Vagina (tissue), 2 donors: ENCODE data around the gene SRCIN1.

Experiments
- CTCF ChIP-seq, 3 experiments: fragments of 450-650 bp in 2 of 3; fragments of 200-600 bp in 1 of 3; sonication (generic) in 1 of 3; IDR thresholded peaks; one replicate each; pipeline ENCODE4 v1.5.1; 2017 to 2019; ENCODE audit warnings: antibody characterized with exemption in 3 of 3, mild to moderate bottlenecking in 2 of 3, moderate library complexity in 2 of 3
- POLR2A ChIP-seq, 2 donors: fragments of 450-650 bp; IDR thresholded peaks; one replicate each; pipeline ENCODE4 v1.6.1; 2017; ENCODE audit warnings: antibody characterized with exemption in 2 of 2, mild to moderate bottlenecking in 2 of 2, moderate library complexity in 2 of 2
- POLR2AphosphoS5 ChIP-seq, 2 donors: sonication (generic); formaldehyde crosslinking; IDR thresholded peaks; one replicate each; pipeline ENCODE4 v1.9.0; 2017; ENCODE audit warnings: antibody characterized with exemption in 2 of 2, mild to moderate bottlenecking in 2 of 2, low read depth in 1 of 2; ENCODE audit not compliant: insufficient read depth in 1 of 2

- TF ChIP-seq CTCF (IDR thresholded peaks at IDR 0.05) = no peak
- no peak for TF ChIP-seq POLR2AphosphoS5 (IDR thresholded peaks at IDR 0.05; ENCODE audit: insufficient read depth in 1 of 2, low read depth in 1 of 2)
- TF ChIP-seq POLR2A (IDR thresholded peaks at IDR 0.05) = no peak
Observed at GRCh38 chr17:38579934-38580333, 25.8 kb downstream of the SRCIN1 start.
